Activated T-helper 1 cell treated with anti-CD3 and anti-CD28 coated beads, Interleukin-12 subunit alpha, Interleukin-12 subunit beta, Interleukin-2, Interleukin-4 antibody, amounts not matched to agents 30 ng/mL and 10 ng/mL and 1 ng/mL, durations not matched to agents 14 hours and 24 hours and 36 hours (primary cell): ENCODE data around the gene KNCN. TPM values are rescaled to one million over a fixed set of nuclear protein-coding genes. Genes with fewer than 3 reads are reported as not detected.

ENCODE experiments used
- DNase-seq: peaks from one replicate; pipeline ENCODE4 v3.0.0; 2021; ENCODE audit warnings: low spot score
- H3K27ac Mint-ChIP-seq: one replicate; pipeline ENCODE4 v1.8.0; 2021; ENCODE audit warnings: mild to moderate bottlenecking, mixed read lengths
- H3K27me3 Mint-ChIP-seq: one replicate; pipeline ENCODE4 v1.8.0; 2022; ENCODE audit warnings: mild to moderate bottlenecking, moderate library complexity, mixed read lengths; ENCODE audit not compliant: insufficient read depth
- H3K36me3 Mint-ChIP-seq: one replicate; pipeline ENCODE4 v1.8.0; 2021; ENCODE audit warnings: low read depth, mixed read lengths
- H3K4me1 Mint-ChIP-seq: one replicate; pipeline ENCODE4 v1.8.0; 2021; ENCODE audit warnings: low read depth, mixed read lengths
- H3K4me3 Mint-ChIP-seq: one replicate; pipeline ENCODE4 v1.8.0; 2021; ENCODE audit warnings: mild to moderate bottlenecking, moderate library complexity, mixed read lengths
- H3K9me3 Mint-ChIP-seq: one replicate; pipeline ENCODE4 v1.8.0; 2021; ENCODE audit warnings: mixed read lengths
- intact Hi-C: fragments of 100-400 bp; cut with micrococcal nuclease; formaldehyde crosslinking; loops from one replicate; pipeline ENCODE4 v1.15.1; 2024
- total RNA-seq: library from RNA; stranded (reverse); gene quantifications from 2 replicates; pipeline ENCODE4 v1.2.3, GENCODE V29; 2022

The KNCN gene
- total RNA-seq, 1 donor from 2014 or later = not detected

- DNase-seq = no peak
- intact Hi-C loops = no loop called here
- no peak overlapping the region for H3K27ac Mint-ChIP-seq
- H3K9me3 Mint-ChIP-seq = no peaks in the 10 kb centered on the region
- H3K4me1 Mint-ChIP-seq = peaks cover 15% of the 10 kb centered on the region
- peaks cover 42% of the 10 kb centered on the region for H3K27me3 Mint-ChIP-seq
- no peak overlapping the region for H3K4me3 Mint-ChIP-seq
- H3K36me3 Mint-ChIP-seq = no peaks in the 10 kb centered on the region
Measured at GRCh38 chr1:46547481-46548383, 3.7 kb downstream of the KNCN start.

- no peak for DNase-seq
- Mint-ChIP-seq H3K27me3 (peaks cover 54% of the 10 kb centered on the region), H3K27ac (no peak overlapping the region), H3K9me3 (no peaks in the 10 kb centered on the region), H3K4me3 (no peak overlapping the region), H3K4me1 (peaks cover 15% of the 10 kb centered on the region), H3K36me3 (no peaks in the 10 kb centered on the region)
- intact Hi-C loops = no loop called here
Measured at GRCh38 chr1:46546210-46546609, 5.2 kb downstream of the KNCN start.

- DNase-seq = no peak
- intact Hi-C loops = no loop called here
- Mint-ChIP-seq H3K36me3 (no peaks in the 10 kb centered on the region), H3K9me3 (no peaks in the 10 kb centered on the region), H3K4me3 (no peak overlapping the region), H3K4me1 (peaks cover 15% of the 10 kb centered on the region), H3K27ac (no peak overlapping the region), H3K27me3 (peaks cover 56% of the 10 kb centered on the region)
Measured at GRCh38 chr1:46545784-46546183, 5.7 kb downstream of the KNCN start.

- Mint-ChIP-seq H3K27ac (no peak overlapping the region), H3K36me3 (no peaks in the 10 kb centered on the region), H3K9me3 (no peaks in the 10 kb centered on the region), H3K4me3 (no peak overlapping the region), H3K27me3 (peaks cover 54% of the 10 kb centered on the region), H3K4me1 (peaks cover 11% of the 10 kb centered on the region)
- intact Hi-C loops = no loop called here
- no peak for DNase-seq
Measured at GRCh38 chr1:46544561-46545240, 6.7 kb downstream of the KNCN start.

GRCh38 chr1:46543761-46544560, 7.5 kb downstream of the KNCN start:
- intact Hi-C loops = no loop called here
- Mint-ChIP-seq H3K27ac (no peak overlapping the region), H3K9me3 (no peaks in the 10 kb centered on the region), H3K4me3 (no peak overlapping the region), H3K4me1 (peaks cover 5% of the 10 kb centered on the region), H3K27me3 (peaks cover 53% of the 10 kb centered on the region), H3K36me3 (no peaks in the 10 kb centered on the region)
- DNase-seq = no peak

- Mint-ChIP-seq H3K9me3 (no peaks in the 10 kb centered on the region), H3K4me3 (no peak overlapping the region), H3K27me3 (peaks cover 54% of the 10 kb centered on the region), H3K27ac (no peak overlapping the region), H3K36me3 (no peaks in the 10 kb centered on the region), H3K4me1 (peaks cover 5% of the 10 kb centered on the region)
- DNase-seq = no peak
- intact Hi-C loops = no loop called here
Measured at GRCh38 chr1:46543382-46543760, 8.1 kb downstream of the KNCN start.

GRCh38 chr1:46539972-46540371, 11.5 kb downstream of the KNCN start:
- intact Hi-C loops = no loop called here
- H3K27ac Mint-ChIP-seq = no peak overlapping the region
- no peak for DNase-seq
- H3K4me3 Mint-ChIP-seq = no peak overlapping the region
- peaks cover 5% of the 10 kb centered on the region for H3K4me1 Mint-ChIP-seq
- no peaks in the 10 kb centered on the region for H3K36me3 Mint-ChIP-seq
- H3K27me3 Mint-ChIP-seq = peaks cover 53% of the 10 kb centered on the region
- H3K9me3 Mint-ChIP-seq = no peaks in the 10 kb centered on the region

- Mint-ChIP-seq H3K36me3 (peaks cover 2% of the 10 kb centered on the region), H3K27me3 (peaks cover 50% of the 10 kb centered on the region), H3K4me1 (peaks cover 5% of the 10 kb centered on the region), H3K27ac (no peak overlapping the region), H3K9me3 (no peaks in the 10 kb centered on the region), H3K4me3 (no peak overlapping the region)
- intact Hi-C loops = no loop called here
- no peak for DNase-seq
Measured at GRCh38 chr1:46538147-46538546, 13.3 kb downstream of the KNCN start.

GRCh38 chr1:46537651-46538050, 13.8 kb downstream of the KNCN start:
- Mint-ChIP-seq H3K27me3 (peaks cover 47% of the 10 kb centered on the region), H3K4me3 (no peak overlapping the region), H3K36me3 (peaks cover 2% of the 10 kb centered on the region), H3K4me1 (peaks cover 5% of the 10 kb centered on the region), H3K27ac (no peak overlapping the region), H3K9me3 (no peaks in the 10 kb centered on the region)
- DNase-seq = no peak
- intact Hi-C loops = no loop called here

- no peak overlapping the region for H3K27ac Mint-ChIP-seq
- peaks cover 5% of the 10 kb centered on the region for H3K4me1 Mint-ChIP-seq
- H3K27me3 Mint-ChIP-seq = peaks cover 39% of the 10 kb centered on the region
- peaks cover 2% of the 10 kb centered on the region for H3K36me3 Mint-ChIP-seq
- DNase-seq = no peak
- no peaks in the 10 kb centered on the region for H3K9me3 Mint-ChIP-seq
- no peak overlapping the region for H3K4me3 Mint-ChIP-seq
- intact Hi-C loops = no loop called here
Measured at GRCh38 chr1:46536527-46536926, 14.9 kb downstream of the KNCN start.

GRCh38 chr1:46535063-46535462, 16.4 kb downstream of the KNCN start:
- Mint-ChIP-seq H3K36me3 (peaks cover 2% of the 10 kb centered on the region), H3K4me3 (no peak overlapping the region), H3K4me1 (peaks cover 5% of the 10 kb centered on the region), H3K27ac (no peak overlapping the region), H3K9me3 (no peaks in the 10 kb centered on the region), H3K27me3 (peaks cover 33% of the 10 kb centered on the region)
- DNase-seq = no peak
- intact Hi-C loops = no loop called here

GRCh38 chr1:46533179-46533864, 18.1 kb downstream of the KNCN start:
- Mint-ChIP-seq H3K9me3 (no peaks in the 10 kb centered on the region), H3K4me1 (peaks cover 18% of the 10 kb centered on the region), H3K36me3 (peaks cover 2% of the 10 kb centered on the region), H3K4me3 (peak overlapping the region; percentile 84), H3K27me3 (peaks cover 40% of the 10 kb centered on the region), H3K27ac (no peak overlapping the region)
- intact Hi-C loops = loop anchor here (1.0 to 5.0 kb wide), 4 partner anchors 69 to 192 kb away; partner anchors contain the start of genes ATPAF1, MKNK1 and MOB3C
- DNase-seq = peak; percentile 34
